ENCODE measurements around the gene SLC28A1.

SLC28A1 gene

DNA sequence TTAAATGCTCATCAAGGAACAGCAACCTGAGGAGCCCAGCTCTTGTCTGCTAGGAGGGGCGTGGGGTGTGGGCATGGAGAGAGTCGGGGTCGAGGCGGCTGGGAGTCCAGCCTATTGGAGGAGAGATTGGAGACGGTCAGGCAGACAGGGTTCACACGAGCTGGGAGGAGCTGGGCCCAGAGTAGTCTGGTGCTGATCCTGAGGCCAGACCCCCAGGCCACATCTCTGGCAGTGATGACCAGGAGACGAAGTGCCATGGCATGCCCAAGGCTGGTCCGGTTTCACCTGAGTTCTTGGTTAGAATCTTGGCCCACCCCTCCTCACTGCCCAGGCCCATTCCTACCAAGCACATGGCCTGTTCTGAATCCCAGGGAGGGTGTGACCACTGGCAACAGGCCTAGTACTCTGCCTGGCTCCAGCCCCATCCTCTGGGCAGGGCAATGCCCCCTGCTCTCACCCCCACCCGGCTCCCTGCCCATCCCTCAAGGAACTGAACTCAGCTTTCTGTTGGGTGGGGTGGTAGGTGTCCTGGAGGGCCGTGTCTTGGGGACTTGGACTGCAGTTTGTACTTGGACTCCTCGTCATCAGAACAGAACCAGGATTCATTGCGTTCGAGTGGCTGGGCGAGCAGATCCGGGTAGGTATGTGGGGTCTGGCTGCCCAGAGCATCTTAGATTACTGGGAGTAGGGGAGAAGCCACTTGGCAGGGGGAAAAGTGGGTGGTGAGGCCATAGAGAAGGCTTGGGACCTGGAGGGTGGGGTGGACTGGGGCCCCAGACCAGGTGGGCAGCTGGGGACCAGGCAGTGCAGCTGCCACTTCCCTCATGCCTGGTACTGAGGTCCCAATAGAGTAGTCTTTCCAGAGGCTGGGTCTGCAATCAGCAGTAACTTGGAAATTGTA is 20.8 kb downstream of the SLC28A1 start:
- DNase-seq (ENCODE audit: low spot score): no peak
- TF ChIP-seq, protein P1, sequence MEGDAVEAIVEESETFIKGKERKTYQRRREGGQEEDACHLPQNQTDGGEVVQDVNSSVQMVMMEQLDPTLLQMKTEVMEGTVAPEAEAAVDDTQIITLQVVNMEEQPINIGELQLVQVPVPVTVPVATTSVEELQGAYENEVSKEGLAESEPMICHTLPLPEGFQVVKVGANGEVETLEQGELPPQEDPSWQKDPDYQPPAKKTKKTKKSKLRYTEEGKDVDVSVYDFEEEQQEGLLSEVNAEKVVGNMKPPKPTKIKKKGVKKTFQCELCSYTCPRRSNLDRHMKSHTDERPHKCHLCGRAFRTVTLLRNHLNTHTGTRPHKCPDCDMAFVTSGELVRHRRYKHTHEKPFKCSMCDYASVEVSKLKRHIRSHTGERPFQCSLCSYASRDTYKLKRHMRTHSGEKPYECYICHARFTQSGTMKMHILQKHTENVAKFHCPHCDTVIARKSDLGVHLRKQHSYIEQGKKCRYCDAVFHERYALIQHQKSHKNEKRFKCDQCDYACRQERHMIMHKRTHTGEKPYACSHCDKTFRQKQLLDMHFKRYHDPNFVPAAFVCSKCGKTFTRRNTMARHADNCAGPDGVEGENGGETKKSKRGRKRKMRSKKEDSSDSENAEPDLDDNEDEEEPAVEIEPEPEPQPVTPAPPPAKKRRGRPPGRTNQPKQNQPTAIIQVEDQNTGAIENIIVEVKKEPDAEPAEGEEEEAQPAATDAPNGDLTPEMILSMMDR (IDR thresholded peaks at IDR 0.05; ENCODE audit: extremely low read depth, insufficient read depth, missing control alignments): no peak
- in situ Hi-C loops (cut with MboI; ENCODE audit: low pct_unique_long_range_greater_than_20kb, low sequenced_read_pairs, unreplicated experiment): no loop called here

DNA sequence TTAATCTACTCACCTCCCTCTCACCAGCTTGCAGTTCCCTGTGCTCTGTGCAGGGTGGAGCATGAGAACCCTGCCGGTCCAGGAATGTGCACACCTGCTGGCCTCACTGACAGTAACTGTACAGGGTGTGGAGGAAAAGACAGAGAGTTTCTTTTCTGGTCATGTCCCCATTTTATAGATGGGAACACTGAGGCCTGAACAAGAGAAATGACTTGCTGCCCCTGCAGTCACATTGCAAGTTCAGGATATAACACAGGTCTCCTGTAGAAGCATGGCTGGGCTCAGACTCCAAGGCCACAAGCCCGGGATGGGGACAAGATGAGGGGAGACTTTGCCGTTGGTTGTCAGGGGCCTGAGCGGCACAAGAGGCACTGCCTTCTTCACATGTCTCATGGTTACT is 23.3 kb downstream of the SLC28A1 start:
- TF ChIP-seq, protein P1 (IDR thresholded peaks at IDR 0.05; ENCODE audit: extremely low read depth, insufficient read depth, missing control alignments): no peak
- in situ Hi-C loops (cut with MboI; ENCODE audit: low pct_unique_long_range_greater_than_20kb, low sequenced_read_pairs, unreplicated experiment): no loop called here
- DNase-seq (ENCODE audit: low spot score): no peak

DNA sequence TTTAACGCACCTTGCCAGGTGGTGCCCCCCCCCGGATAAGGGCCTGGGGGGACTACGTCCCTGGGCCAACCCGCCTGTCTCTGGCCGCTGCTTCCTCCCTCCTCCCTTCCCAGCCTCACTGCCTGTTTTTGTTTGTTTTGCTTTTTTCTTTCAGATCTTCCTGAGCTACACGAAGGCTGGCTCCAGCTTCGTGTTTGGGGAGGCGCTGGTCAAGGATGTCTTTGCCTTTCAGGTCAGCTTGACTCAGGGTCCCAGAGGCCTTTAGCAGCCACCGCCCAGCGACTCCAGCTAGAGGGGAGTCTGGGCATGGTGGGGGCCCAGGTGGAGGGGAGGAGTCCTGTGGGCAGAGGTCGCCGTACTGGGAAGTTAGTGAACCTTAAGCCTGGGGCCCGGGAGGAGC is 24.1 kb downstream of the SLC28A1 start:
- TF ChIP-seq, protein P1 (IDR thresholded peaks at IDR 0.05; ENCODE audit: extremely low read depth, insufficient read depth, missing control alignments): no peak
- in situ Hi-C loops (cut with MboI; ENCODE audit: low pct_unique_long_range_greater_than_20kb, low sequenced_read_pairs, unreplicated experiment): no loop called here
- no peak for DNase-seq (ENCODE audit: low spot score)

DNA sequence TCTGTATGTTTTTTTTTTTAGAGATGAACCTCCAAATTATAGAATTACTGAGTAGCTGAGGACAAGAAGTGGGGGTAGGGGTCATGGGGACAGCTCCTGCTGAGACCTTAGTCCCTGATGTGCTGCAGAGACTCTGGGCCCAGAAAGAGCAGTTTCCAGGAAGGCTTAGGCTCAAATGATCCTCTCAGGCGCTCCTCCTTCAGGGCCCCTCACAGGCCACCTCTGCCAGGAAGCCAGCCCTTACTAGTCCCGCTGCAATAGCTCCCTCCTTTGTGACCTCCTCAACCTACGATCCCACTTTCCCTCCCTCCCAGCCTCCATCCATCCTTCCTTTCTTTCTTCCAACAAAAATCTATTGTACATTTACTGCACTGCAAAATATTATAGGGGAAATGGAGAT is 24.6 kb downstream of the SLC28A1 start:
- in situ Hi-C loops (cut with MboI; ENCODE audit: low pct_unique_long_range_greater_than_20kb, low sequenced_read_pairs, unreplicated experiment): no loop called here
- TF ChIP-seq, protein P1 (IDR thresholded peaks at IDR 0.05; ENCODE audit: extremely low read depth, insufficient read depth, missing control alignments): no peak
- DNase-seq (ENCODE audit: low spot score): no peak

DNA sequence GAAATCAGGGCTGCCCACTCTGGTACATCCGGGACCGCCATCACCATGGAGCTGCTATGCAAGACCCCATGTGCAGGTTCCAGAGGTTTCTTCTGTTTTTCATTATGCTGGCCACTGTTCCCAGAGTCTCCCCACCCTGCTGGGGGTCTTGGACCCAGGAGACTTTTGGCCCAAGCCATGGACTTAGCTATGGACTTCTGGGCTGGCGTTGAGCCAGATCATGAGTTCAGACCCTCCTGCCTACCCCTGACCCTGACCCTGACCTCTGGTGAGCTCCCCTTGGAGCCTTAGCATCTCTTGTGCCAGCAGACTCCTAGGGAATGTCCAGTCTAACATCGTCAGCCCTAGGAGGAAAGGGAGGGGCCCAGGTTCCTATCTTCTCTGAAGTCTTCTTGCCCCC is 25.3 kb downstream of the SLC28A1 start:
- in situ Hi-C loops (cut with MboI; ENCODE audit: low pct_unique_long_range_greater_than_20kb, low sequenced_read_pairs, unreplicated experiment): no loop called here
- TF ChIP-seq, protein P1 (IDR thresholded peaks at IDR 0.05; ENCODE audit: extremely low read depth, insufficient read depth, missing control alignments): no peak
- no peak for DNase-seq (ENCODE audit: low spot score)

DNA sequence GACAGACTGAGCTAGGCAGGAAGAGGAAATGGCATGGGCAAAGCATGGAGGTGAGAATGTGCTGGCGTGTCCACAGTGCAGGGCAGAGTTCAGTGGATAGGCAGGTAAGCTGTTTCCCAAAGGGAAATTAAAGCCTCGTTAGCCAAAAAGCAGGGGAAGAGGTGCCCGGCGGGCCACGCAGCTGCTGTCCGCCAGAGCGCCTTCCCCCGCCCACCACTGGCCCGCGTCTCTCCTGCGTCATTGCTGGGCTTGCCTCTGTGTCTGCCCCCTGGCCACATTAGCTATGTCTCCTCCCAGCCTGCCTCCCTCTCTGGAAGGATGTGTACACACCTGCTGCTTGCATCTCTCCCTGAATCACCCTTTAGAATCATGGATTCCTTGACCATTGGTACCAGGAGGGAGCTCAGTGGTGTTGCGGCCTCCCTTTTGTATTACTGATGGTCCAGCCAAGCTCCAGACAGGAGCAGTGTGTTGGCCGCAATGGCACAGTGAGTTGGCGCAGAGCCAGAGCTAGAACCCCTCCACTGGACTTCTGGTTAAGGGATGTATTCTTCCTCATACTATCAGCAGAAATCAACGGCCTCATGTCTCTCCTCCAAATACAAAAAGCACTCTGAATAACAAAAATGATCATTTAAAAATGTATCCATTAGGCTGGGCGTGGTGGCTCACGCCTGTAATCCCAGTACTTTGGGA is 26.6 kb downstream of the SLC28A1 start:
- TF ChIP-seq, protein P1 (IDR thresholded peaks at IDR 0.05; ENCODE audit: extremely low read depth, insufficient read depth, missing control alignments): no peak
- in situ Hi-C loops (cut with MboI; ENCODE audit: low pct_unique_long_range_greater_than_20kb, low sequenced_read_pairs, unreplicated experiment): no loop called here
- DNase-seq (ENCODE audit: low spot score): no peak
